HL-60 (cell line): ENCODE results near the gene IFI16.

Experiments used
- GABPA ChIP-seq: IDR thresholded peaks from 2 replicates; pipeline ENCODE4 v1.6.1; 2012; ENCODE audit warnings: low read depth
- POLR2AphosphoS5 ChIP-seq: IDR thresholded peaks from 2 replicates; pipeline ENCODE4 v1.6.1; 2012; ENCODE audit warnings: low read depth
- TF ChIP-seq, protein P1 (sequence below): IDR thresholded peaks from one replicate; pipeline ENCODE4 v1.5.1; 2011; ENCODE audit warnings: low read length, control low read depth, inconsistent platforms; ENCODE audit not compliant: insufficient read depth
- TF ChIP-seq, protein P2 (sequence below): IDR thresholded peaks from 2 replicates; pipeline ENCODE4 v1.6.1; 2012; ENCODE audit warnings: low read depth; ENCODE audit not compliant: insufficient replicate concordance

DNA sequence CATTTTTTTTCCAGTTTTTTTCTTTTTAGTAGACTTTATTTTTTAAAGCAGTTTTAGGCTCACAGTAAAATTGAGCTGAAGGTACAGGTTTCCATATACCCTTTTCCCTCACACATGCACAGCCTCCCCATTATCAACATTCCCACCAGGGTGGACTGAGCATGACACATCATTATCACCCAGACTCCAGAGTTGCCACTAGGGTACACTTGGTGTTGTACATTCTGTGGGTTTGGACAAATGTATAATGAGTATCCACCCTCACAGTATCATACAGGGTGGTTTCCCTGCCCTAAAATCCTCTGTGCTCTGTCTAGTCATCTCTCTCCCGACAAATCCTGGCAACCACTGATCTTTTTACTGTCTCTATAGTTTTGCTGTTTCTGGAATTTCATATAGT, 69.8 kb downstream of the IFI16 start:
- TF ChIP-seq, protein P1, sequence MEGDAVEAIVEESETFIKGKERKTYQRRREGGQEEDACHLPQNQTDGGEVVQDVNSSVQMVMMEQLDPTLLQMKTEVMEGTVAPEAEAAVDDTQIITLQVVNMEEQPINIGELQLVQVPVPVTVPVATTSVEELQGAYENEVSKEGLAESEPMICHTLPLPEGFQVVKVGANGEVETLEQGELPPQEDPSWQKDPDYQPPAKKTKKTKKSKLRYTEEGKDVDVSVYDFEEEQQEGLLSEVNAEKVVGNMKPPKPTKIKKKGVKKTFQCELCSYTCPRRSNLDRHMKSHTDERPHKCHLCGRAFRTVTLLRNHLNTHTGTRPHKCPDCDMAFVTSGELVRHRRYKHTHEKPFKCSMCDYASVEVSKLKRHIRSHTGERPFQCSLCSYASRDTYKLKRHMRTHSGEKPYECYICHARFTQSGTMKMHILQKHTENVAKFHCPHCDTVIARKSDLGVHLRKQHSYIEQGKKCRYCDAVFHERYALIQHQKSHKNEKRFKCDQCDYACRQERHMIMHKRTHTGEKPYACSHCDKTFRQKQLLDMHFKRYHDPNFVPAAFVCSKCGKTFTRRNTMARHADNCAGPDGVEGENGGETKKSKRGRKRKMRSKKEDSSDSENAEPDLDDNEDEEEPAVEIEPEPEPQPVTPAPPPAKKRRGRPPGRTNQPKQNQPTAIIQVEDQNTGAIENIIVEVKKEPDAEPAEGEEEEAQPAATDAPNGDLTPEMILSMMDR = no peak
- no peak for TF ChIP-seq GABPA
- TF ChIP-seq, protein P2, sequence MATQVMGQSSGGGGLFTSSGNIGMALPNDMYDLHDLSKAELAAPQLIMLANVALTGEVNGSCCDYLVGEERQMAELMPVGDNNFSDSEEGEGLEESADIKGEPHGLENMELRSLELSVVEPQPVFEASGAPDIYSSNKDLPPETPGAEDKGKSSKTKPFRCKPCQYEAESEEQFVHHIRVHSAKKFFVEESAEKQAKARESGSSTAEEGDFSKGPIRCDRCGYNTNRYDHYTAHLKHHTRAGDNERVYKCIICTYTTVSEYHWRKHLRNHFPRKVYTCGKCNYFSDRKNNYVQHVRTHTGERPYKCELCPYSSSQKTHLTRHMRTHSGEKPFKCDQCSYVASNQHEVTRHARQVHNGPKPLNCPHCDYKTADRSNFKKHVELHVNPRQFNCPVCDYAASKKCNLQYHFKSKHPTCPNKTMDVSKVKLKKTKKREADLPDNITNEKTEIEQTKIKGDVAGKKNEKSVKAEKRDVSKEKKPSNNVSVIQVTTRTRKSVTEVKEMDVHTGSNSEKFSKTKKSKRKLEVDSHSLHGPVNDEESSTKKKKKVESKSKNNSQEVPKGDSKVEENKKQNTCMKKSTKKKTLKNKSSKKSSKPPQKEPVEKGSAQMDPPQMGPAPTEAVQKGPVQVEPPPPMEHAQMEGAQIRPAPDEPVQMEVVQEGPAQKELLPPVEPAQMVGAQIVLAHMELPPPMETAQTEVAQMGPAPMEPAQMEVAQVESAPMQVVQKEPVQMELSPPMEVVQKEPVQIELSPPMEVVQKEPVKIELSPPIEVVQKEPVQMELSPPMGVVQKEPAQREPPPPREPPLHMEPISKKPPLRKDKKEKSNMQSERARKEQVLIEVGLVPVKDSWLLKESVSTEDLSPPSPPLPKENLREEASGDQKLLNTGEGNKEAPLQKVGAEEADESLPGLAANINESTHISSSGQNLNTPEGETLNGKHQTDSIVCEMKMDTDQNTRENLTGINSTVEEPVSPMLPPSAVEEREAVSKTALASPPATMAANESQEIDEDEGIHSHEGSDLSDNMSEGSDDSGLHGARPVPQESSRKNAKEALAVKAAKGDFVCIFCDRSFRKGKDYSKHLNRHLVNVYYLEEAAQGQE = no peak
- TF ChIP-seq POLR2AphosphoS5 = no peak
